BE2C (cell line): Measurements from ENCODE around the gene FXYD7. TPM values are rescaled to one million over a fixed set of nuclear protein-coding genes. Genes with fewer than 3 reads are reported as not detected.

Experiments used
- DNase-seq: peaks from one replicate; pipeline ENCODE4 v3.0.0-alpha.2; 2020
- H3K27me3 ChIP-seq: fragments of 250-450 bp; sonication (Bioruptor Pico); 2 replicates; pipeline ENCODE4 v1.5.1; 2020; ENCODE audit warnings: mild to moderate bottlenecking
- H3K36me3 ChIP-seq: fragments of 250-450 bp; sonication (Bioruptor Pico); 2 replicates; pipeline ENCODE4 v1.5.1; 2020; ENCODE audit warnings: mild to moderate bottlenecking
- H3K4me1 ChIP-seq: fragments of 250-450 bp; sonication (Bioruptor Pico); 2 replicates; pipeline ENCODE4 v1.5.1; 2020
- H3K4me3 ChIP-seq: 2 replicates; pipeline ENCODE4 v1.5.1; 2011; ENCODE audit warnings: low read depth, low read length
- H3K9me3 ChIP-seq: fragments of 250-450 bp; sonication (Bioruptor Pico); 2 replicates; pipeline ENCODE4 v1.5.1; 2020
- polyA plus RNA-seq: library from polyadenylated mRNA; unstranded; fragments of >200 nt; gene quantifications from one replicate; pipeline ENCODE4 v1.2.1, GENCODE V29; 2012; ENCODE audit warnings: low read depth, missing spikeins; ENCODE audit not compliant: insufficient read length, insufficient read depth
- TF ChIP-seq, protein P1 (sequence below): IDR thresholded peaks from 2 replicates; pipeline ENCODE4 v1.5.1; 2012; ENCODE audit warnings: mild to moderate bottlenecking, low read depth, low read length

The FXYD7 gene, protein sequence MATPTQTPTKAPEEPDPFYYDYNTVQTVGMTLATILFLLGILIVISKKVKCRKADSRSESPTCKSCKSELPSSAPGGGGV
- not detected for polyA plus RNA-seq

DNA sequence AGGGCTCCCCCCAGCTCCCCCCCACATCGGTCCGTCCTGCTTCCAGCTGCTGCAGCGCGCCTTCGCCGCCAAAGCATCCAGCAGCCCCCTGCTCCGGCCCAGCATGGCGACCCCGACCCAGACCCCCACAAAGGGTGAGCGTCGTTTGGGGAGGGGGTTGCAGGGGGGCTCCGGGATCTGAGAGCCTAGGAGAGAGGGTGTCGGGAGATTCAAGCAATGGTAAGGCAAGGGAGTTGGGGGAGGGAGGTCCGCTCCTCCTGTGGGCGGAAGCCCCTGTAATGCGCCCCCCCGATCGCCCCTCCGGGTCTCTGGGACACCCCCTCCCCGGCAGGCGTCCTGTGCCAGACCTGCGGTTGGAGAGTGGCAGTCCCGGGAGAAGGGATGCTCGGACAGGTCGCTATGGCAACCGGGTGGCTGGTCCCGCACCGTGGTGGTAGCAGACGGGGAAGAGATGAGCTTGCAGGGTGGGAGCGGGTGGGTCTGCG lies at the start of gene FXYD7:
TSS of gene FXYD7 (plus strand) at position 25 of the 485 bp plus-strand sequence. CDS start at position 104, 79 bp downstream.
- Histone ChIP-seq H3K27me3 (peaks cover 30% of the 10 kb centered on the region), H3K9me3 (no peaks in the 10 kb centered on the region), H3K4me3 (no peak within 1 kb of the TSS), H3K36me3 (no peaks in the 10 kb centered on the region), H3K4me1 (peaks cover 4% of the 10 kb centered on the region)
- peak; percentile 50 for DNase-seq
- TF ChIP-seq, protein P1, sequence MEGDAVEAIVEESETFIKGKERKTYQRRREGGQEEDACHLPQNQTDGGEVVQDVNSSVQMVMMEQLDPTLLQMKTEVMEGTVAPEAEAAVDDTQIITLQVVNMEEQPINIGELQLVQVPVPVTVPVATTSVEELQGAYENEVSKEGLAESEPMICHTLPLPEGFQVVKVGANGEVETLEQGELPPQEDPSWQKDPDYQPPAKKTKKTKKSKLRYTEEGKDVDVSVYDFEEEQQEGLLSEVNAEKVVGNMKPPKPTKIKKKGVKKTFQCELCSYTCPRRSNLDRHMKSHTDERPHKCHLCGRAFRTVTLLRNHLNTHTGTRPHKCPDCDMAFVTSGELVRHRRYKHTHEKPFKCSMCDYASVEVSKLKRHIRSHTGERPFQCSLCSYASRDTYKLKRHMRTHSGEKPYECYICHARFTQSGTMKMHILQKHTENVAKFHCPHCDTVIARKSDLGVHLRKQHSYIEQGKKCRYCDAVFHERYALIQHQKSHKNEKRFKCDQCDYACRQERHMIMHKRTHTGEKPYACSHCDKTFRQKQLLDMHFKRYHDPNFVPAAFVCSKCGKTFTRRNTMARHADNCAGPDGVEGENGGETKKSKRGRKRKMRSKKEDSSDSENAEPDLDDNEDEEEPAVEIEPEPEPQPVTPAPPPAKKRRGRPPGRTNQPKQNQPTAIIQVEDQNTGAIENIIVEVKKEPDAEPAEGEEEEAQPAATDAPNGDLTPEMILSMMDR, result no peak

DNA sequence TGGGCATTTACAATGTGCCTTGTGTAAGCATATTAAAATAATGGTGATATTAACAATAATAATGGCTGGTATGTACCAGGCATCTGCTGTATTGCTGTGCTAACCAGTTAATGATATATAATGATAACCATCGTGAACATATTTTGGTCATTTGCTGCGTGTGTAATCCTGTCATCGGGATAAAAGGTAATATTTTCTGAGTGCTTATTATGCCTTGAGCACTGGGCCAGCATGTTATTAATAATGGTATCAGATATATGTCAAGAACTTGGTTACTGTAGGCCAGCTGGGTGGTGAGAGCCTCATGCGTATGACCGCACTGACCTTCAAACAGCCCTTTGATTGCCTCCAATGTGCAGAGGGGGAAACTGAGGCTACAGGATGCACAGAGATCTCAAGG lies 49.6 kb upstream of the FXYD7 start:
- TF ChIP-seq, protein P1, result no peak
- no peak for DNase-seq
- Histone ChIP-seq H3K27me3 (no peaks in the 10 kb centered on the region), H3K4me1 (peaks cover 5% of the 10 kb centered on the region; the same call in 1 of the 2 replicates), H3K36me3 (no peaks in the 10 kb centered on the region), H3K4me3 (no peak overlapping the region), H3K9me3 (no peaks in the 10 kb centered on the region)

DNA sequence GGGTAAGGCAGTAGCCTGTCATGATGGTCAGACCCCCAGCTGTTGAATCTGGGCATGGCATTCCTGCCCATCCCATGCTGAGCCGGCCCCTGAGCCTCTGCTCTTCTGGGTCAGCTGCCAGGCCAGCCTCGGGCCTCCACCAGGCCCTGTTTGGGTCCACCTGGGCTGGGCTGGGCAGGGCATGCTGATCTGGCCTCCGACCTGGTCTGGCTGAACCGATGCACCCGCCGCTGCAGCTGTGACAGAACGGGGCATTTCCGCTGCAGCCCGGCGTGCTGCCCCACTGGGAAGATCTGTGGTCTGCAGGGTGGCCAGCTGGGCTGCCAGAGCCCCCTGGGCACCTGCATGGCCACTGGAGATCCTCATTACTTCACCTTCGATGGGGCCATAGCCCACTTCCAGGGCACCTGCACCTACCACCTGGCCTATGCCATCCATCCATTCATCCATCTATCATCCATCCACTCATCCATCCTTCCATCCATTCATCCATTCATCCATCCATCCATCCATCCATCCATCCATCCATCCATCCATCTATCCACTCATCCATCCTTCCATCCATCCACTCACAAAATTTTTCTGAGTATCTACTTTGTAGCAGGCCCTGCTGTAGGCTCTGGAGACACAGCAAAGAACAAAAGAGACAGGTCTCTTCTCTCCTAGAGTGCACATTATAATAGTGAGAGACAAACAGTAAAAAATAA lies 49.0 kb upstream of the FXYD7 start:
- Histone ChIP-seq H3K27me3 (no peaks in the 10 kb centered on the region), H3K36me3 (no peaks in the 10 kb centered on the region), H3K4me3 (no peak overlapping the region), H3K4me1 (peaks cover 5% of the 10 kb centered on the region; the same call in 1 of the 2 replicates), H3K9me3 (no peaks in the 10 kb centered on the region)
- TF ChIP-seq, protein P1, result no peak
- no peak for DNase-seq

DNA sequence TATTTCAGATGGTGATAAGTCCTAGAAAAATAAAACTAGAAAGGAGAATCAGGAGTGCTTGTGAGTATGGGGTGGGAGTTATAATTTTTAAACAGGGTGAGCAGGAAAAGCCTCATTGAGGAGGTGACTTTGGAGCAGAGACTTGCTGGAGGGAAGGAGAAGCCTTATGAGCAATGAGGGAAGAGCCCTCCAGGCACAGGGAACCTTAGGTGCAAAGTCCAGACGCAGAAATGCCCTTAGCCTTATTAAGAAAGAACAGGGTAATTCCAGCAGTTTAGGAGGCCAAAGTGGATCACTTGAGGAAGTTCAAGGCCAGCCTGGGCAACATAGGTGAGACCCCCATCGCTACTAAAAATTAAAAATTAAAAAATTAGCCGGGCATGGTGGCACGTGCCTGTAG lies 48.4 kb upstream of the FXYD7 start:
- Histone ChIP-seq H3K4me1 (peaks cover 5% of the 10 kb centered on the region; the same call in 1 of the 2 replicates), H3K9me3 (no peaks in the 10 kb centered on the region), H3K4me3 (no peak overlapping the region), H3K27me3 (no peaks in the 10 kb centered on the region), H3K36me3 (no peaks in the 10 kb centered on the region)
- DNase-seq, result no peak
- TF ChIP-seq, protein P1, result no peak

DNA sequence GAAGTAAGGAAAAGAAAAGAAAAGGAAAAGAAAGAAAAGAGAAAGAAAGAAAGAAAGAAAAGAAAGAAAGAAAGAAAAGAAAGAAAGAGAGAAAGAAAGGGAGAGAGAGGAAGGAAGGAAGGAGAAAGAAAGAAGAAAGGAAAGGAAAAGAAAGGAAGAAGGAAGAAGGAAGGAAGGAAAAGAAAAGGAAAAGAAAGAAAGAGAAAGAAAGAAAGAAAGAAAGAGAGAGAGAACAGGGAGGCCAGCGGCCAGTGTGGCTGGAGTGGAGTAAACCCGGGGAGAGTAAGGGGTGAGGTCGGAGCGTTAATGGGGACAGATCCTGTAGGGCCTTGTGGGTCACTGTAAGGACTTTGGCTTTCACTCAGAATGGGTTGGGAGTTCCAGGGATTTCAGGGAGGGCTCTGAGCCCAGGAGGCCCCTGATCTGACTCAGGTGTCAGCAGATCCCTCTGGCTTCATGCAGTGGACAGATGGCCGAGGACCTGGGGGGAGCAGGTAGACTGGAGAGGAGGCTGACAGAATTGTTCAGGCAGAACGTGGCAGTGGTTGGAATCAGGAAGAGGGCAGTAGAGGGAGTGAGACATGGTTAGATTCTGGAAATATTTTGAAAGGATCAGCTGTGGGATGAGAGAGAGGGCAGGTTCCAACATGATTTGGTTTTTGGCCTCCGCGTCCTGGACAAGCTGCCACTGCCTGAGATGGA lies 47.2 kb upstream of the FXYD7 start:
- Histone ChIP-seq H3K9me3 (no peaks in the 10 kb centered on the region), H3K36me3 (no peaks in the 10 kb centered on the region), H3K4me3 (no peak overlapping the region), H3K27me3 (no peaks in the 10 kb centered on the region), H3K4me1 (peaks cover 5% of the 10 kb centered on the region; the same call in 1 of the 2 replicates)
- TF ChIP-seq, protein P1, result no peak
- DNase-seq, result no peak
